NCI-H1417 treated with DMSO at 0.1 percent for 48 hours (cell line): ENCODE data around the gene PTDSS2.
"Not testable (repeated sequence)": the region's sequence is repeated elsewhere in the genome, so short reads cannot be mapped to it uniquely, and the experiment has no call there.

ENCODE experiments used
- DNase-seq: peaks from one replicate; lab custom pipeline; 2025; lab: John Stamatoyannopoulos, UW

PTDSS2 gene

GRCh38 chr11:449889-450808, at the start of gene PTDSS2:
Gene PTDSS2, plus strand, starts transcription at chr11:450279. Its CDS starts 177 bp downstream, at chr11:450456.
- DNase-seq = peak; percentile 84

DNA sequence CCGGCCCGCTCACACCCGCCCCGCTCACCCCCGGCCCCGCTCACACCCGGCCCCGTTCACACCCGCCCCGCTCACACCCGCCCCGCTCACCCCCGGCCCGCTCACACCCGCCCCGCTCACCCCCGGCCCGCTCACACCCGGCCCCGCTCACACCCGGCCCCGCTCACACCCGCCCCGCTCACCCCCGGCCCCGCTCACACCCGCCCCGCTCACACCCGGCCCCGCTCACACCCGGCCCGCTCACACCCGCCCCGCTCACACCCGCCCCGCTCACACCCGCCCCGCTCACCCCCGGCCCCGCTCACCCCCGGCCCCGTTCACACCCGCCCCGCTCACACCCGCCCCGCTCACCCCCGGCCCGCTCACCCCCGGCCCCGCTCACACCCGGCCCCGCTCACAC, 48.9 kb upstream of the PTDSS2 start:
- not testable (repeated sequence) for DNase-seq

- no peak for DNase-seq
Observed at GRCh38 chr11:403021-403760, 46.9 kb upstream of the PTDSS2 start.

DNA sequence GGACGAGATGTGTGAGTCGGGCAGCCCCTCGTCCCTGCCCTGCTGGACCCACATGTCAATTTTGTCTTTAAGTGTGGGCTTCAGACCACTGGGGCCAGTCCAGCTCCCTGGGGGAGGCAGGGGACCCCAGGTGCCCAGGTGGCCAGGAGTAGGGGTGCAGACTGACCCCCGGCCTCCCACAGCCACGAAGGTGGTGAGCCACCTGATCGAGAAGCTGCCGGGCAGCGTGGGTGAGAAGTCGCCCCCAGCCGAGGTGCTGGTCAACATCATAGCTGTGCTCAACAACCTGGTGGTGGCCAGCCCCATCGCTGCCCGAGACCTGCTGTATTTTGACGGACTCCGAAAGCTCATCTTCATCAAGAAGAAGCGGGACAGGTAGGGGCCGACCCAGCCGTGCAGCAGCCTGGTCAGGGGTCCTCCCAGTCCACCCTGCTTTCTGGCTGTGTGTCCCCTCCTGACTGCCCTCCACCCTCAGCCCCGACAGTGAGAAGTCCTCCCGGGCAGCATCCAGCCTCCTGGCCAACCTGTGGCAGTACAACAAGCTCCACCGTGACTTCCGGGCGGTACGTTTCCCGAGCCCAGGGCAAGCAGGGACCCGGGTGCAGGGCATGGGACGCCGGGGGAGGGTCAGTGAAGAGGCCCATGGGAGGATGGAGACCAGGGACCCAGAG, 46.2 kb upstream of the PTDSS2 start:
- DNase-seq = no peak

DNA sequence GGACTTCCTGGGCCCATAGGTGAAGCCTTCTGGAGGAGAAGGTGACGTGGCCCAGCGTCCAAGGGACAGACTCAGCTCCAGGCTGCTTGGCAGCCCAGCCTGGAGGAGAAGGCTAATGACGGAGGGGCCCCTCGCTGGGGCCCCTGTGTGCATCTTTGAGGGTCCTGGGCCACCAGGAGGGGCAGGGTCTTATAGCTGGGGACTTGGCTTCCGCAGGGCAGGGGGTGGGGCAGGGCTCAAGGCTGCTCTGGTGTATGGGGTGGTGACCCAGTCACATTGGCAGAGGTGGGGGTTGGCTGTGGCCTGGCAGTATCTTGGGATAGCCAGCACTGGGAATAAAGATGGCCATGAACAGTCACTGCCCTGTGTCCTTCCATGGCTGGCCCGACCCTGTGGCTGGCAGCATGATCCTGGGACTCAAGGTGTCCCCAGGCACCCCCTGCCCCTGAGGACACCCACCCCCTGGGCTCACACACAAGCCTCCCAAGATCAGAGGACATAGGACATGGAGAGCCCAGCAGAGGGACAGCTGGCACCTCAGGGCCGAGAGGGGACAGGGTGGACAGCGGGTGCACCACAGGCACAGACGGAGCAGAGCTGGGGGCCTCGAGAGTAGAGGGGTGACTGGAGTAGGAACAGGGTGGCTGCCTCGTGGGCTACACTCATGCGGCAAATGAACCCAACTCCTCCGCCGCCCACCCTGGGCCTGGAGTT, 45.4 kb upstream of the PTDSS2 start:
- DNase-seq = no peak

DNA sequence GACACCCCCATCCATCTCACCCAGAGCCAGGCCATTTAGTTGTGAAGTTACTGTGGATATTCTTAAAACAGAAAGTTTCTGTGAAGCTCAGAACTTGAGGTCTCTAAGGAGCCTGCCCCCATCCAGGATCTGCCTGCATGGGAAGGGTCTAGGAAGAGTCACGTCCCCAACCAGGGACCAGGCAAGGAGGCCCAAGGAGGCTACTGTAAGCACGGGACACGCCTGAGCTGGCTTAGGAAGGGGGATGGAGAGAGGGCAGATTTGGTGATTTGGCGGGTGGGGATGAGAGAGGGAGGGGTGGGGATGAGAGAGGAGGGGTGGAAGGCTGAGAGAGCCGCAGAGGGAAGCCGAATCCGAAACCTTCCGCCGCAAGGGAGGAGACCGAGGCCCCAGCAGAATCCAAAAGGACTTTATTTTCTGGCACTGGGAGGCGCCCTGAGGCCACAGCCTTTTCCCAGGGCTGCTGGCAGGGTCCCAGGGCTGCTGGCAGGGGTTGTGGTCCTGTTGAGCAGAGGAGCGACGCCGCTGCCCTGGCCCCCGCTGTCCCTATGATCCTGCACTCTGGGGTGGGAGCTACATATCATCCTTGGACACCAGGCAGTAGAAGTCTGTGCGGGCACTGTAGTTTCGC, 44.6 kb upstream of the PTDSS2 start:
- no peak for DNase-seq

DNA sequence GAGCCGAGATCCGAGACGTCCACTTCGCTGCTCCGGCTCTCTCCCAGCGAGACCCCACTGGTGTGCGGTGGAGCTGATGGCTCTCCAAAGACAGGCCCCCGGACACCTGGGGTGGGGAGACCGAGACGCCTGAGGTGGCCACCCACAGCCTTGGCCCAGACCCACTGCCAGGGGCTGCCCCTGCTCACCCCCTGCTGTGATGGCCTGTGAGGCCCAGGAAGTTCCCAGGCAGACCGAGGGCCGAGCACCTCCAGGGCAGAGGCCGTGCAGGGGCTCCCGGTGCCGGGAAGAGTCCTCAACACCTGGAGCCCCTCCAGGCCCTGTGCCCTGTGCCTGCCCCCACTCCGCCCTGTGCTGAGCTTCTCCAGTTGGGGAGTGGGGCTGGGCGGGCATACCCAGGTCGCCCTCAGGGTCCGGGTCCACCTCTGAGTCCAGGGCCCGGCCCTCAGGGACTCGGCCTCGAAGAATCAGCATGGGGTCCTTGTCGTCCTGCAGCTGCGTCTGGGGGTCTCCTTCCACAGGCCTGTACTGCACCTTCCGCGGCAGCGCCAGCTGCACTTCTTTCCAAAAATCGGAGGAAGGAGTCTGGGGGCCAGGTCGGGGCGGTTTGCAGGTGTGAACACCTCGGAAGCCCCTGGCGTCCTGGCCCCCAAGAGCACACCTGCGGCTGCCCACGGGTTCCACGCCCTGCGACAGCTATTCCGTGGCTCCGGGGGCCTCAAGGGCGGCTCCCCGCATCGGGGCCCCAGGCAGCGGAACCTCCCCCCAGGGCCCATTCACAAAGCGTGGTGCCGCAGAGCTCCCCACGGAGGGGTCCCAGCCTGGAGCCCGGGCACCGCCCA, 43.9 kb upstream of the PTDSS2 start:
- DNase-seq = no peak

- DNase-seq = no peak
Observed at GRCh38 chr11:406796-407650, 43.1 kb upstream of the PTDSS2 start.

DNA sequence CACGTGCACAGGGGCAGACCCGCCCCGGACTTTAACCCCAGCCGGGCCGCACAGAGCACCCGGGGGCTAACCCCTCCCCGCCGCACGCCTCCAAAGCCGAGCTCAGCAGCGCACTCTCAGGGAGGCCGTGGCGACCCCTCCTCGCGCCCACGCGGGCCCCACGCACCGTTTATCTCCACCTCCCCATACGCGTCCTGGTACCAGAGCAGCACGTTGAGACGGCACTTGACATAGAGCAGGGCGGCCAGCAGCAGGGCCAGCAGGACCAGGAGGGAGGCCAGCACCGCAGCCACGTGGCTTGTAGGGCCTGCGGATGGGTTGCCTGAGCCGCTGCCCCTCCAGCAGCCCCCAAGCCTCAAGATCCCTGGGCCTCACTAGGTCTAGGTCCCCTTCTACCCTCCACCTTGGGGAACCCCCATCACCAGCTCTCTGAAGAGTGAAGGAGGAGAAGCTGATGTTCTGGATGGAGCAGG, 42.4 kb upstream of the PTDSS2 start:
- DNase-seq = no peak

- DNase-seq = no peak
Observed at GRCh38 chr11:408154-409007, 41.7 kb upstream of the PTDSS2 start.

GRCh38 chr11:409008-409599, 41.0 kb upstream of the PTDSS2 start:
- no peak for DNase-seq

GRCh38 chr11:409600-410483, 40.2 kb upstream of the PTDSS2 start:
- DNase-seq = no peak

DNA sequence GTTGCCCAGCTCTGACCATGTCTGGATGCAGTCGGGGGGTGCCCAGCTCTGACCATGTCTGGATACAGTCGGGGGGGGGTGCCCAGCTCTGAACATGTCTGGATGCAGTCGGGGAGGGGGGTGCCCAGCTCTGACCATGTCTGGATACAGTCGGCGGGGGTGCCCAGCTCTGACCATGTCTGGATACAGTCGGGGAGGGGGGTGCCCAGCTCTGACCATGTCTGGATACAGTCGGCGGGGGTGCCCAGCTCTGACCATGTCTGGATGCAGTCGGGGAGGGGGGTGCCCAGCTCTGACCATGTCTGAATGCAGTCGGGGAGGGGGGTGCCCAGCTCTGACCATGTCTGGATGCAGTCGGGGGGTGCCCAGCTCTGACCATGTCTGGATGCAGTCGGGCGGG, 39.4 kb upstream of the PTDSS2 start:
- not testable (repeated sequence) for DNase-seq

- DNase-seq = not testable (repeated sequence)
Observed at GRCh38 chr11:411520-411919, 38.6 kb upstream of the PTDSS2 start.

DNA sequence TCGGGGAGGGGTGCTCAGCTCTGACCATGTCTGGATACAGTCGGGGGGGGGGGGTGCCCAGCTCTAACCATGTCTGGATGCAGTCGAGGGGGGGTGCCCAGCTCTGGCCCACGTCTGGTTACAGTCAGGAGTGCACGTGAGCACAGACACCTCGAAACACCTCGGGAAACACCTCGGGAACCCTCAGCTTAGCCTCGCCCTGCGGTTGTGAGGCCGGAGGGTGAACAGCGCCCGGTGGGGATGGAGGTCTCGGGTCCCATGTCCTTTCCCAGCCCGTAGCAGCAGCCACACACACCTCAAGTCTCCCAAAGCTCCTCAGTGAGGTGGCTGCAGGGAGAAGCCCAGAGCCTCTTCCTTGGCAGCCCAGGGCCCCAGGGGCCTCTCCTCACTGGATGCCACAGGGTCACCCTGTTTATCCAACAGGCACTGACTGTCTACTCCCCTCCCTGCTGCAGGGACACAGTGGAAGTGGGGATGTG, 37.4 kb upstream of the PTDSS2 start:
- DNase-seq = no peak

DNA sequence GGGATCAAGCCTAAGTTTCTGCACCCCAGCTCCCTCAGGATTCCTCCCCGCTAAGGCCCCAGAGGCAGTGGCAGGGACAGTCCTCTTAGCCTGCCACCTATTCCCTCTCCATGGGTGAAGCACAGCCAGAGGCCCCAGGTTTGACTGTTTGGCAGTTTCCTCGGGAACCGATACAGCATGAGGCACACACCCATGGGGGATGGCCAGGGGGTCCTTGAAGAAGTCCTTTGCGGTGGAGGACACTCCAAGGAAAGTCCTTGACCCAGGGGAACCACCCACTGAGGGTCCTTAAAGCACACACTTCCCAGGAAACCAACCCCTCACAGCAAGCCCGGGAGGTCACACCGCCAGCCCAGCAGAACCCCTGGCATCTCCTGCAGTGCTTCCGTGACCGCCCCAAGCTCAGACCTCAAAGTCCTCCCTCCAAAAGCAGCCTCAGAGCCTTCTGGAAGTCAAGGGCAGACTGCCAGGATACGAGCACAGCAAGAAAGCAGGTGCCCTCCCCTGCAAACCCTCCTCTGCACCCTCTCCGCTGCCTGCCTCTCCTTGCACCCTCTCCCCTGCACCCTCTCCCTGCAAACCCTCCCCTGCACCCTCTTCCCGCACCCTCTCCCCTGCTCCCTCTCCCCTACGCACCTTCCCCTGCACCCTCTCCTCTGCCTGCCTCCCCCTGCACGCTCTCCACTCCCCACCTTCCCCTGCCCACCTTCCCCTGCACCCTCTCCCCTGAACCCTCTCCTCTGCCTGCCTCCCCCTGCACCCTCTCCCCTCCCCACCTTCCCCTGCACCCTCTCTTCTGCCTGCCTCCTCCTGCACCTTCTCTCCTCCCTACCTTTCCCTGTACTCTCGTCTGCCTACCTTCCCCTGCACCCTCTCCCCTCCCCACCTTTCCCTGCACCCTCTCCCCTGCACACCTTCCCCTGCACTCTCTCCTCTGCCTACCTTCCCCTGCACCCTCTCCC, 36.7 kb upstream of the PTDSS2 start:
- no peak for DNase-seq
